OCI-LY7 (cell line): ENCODE results near the gene SLC16A8.

Source experiments
- CTCF ChIP-seq: fragments of 200-600 bp; sonication (generic); conservative IDR thresholded peaks from 2 replicates; pipeline ENCODE4 v1.5.1; 2014; ENCODE audit warnings: mild to moderate bottlenecking, antibody characterized with exemption, low read length, moderate library complexity, mixed read lengths
- EZH2phosphoT487 ChIP-seq: fragments of 200-600 bp; sonication (generic); IDR thresholded peaks from 2 replicates; pipeline ENCODE4 v1.6.1; 2018; ENCODE audit warnings: low read depth, borderline replicate concordance, mild to moderate bottlenecking, mixed run types, antibody characterized with exemption, low read length, moderate library complexity, mixed read lengths

- TF ChIP-seq CTCF (peak; percentile 63), EZH2phosphoT487 (no peak)
Measured at GRCh38 chr22:38069372-38070249, 14.4 kb downstream of the SLC16A8 start.
